C4-2B (cell line): ENCODE data around the gene PLA2G4F.

ENCODE experiments used
- H3K27ac ChIP-seq: fragments of 450-650 bp; 2 replicates; pipeline ENCODE4 v1.5.1; 2017
- CTCF ChIP-seq: fragments of 450-650 bp; conservative IDR thresholded peaks from 2 replicates; pipeline ENCODE4 v1.5.1; 2017; ENCODE audit warnings: mild to moderate bottlenecking
- ZFX ChIP-seq: fragments of 450-650 bp; IDR thresholded peaks from 2 replicates; pipeline ENCODE4 v1.6.1; 2017

PLA2G4F gene

GRCh38 chr15:42156243-42156922, at the start of gene PLA2G4F:
TSS of gene PLA2G4F (minus strand) at chr15:42156636. CDS start at chr15:42156549, 87 bp downstream.
- TF ChIP-seq ZFX: no peak; the same call in 1 of the 2 replicates
- TF ChIP-seq CTCF: no peak

GRCh38 chr15:42203891-42204290, 47.5 kb upstream of the PLA2G4F start:
- TF ChIP-seq CTCF (no peak), ZFX (no peak)
- H3K27ac ChIP-seq: no peak overlapping the region

More at GRCh38 chr15:42156243-42156922, at the start of gene PLA2G4F:
- H3K27ac ChIP-seq: peak within 1 kb of the TSS; percentile 93

GRCh38 chr15:42202653-42203052, 46.2 kb upstream of the PLA2G4F start:
- no peak overlapping the region for H3K27ac ChIP-seq
- TF ChIP-seq ZFX (no peak), CTCF (no peak)

GRCh38 chr15:42201801-42202200, 45.4 kb upstream of the PLA2G4F start:
- no peak overlapping the region for H3K27ac ChIP-seq
- TF ChIP-seq ZFX (no peak), CTCF (no peak)

GRCh38 chr15:42199126-42199525, 42.7 kb upstream of the PLA2G4F start:
- no peak overlapping the region for H3K27ac ChIP-seq
- TF ChIP-seq ZFX (no peak), CTCF (no peak)

GRCh38 chr15:42198516-42198915, 42.1 kb upstream of the PLA2G4F start:
- H3K27ac ChIP-seq: no peak overlapping the region
- TF ChIP-seq CTCF (no peak), ZFX (no peak)

GRCh38 chr15:42194513-42194912, 38.1 kb upstream of the PLA2G4F start:
- no peak overlapping the region for H3K27ac ChIP-seq
- TF ChIP-seq ZFX (no peak), CTCF (no peak)
